Loucy (cell line): ENCODE data around the gene SPRED2.

Experiments used
- EZH2phosphoT487 ChIP-seq: fragments of 200-600 bp; IDR thresholded peaks from 2 replicates; pipeline ENCODE4 v1.6.1; 2018; ENCODE audit warnings: antibody characterized with exemption, mild to moderate bottlenecking, moderate library complexity, borderline replicate concordance
- TF ChIP-seq, protein P1 (sequence below): fragments of 200-600 bp; sonication (generic); conservative IDR thresholded peaks from 2 replicates; pipeline ENCODE4 v1.5.1; 2014; ENCODE audit warnings: mild to moderate bottlenecking, antibody characterized with exemption, low read length

DNA sequence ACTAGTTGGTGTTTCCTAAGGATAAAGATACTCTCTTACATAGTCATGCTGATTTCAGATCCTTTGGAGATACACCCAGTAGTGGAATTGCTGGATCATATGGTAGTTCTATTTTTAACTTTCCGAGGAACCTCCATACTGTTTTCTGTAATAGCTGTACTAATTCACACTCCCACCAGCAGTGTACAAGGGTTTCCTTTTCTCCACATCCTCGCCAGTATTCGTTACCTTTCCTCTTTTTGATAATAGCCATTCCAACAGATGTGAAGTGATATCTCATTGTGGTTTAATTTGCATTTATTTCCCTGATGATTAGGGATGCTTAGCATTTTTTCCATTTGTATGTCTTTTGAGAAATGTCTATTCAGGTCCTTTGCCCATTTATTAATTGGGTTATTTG is 170.7 kb downstream of the SPRED2 start:
- TF ChIP-seq, protein P1, sequence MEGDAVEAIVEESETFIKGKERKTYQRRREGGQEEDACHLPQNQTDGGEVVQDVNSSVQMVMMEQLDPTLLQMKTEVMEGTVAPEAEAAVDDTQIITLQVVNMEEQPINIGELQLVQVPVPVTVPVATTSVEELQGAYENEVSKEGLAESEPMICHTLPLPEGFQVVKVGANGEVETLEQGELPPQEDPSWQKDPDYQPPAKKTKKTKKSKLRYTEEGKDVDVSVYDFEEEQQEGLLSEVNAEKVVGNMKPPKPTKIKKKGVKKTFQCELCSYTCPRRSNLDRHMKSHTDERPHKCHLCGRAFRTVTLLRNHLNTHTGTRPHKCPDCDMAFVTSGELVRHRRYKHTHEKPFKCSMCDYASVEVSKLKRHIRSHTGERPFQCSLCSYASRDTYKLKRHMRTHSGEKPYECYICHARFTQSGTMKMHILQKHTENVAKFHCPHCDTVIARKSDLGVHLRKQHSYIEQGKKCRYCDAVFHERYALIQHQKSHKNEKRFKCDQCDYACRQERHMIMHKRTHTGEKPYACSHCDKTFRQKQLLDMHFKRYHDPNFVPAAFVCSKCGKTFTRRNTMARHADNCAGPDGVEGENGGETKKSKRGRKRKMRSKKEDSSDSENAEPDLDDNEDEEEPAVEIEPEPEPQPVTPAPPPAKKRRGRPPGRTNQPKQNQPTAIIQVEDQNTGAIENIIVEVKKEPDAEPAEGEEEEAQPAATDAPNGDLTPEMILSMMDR = no peak
- TF ChIP-seq EZH2phosphoT487 = no peak
